H9 (cell line): ENCODE data around the gene EFCAB6. TPM values are rescaled to one million over a fixed set of nuclear protein-coding genes. Genes with fewer than 3 reads are reported as not detected.

Source experiments
- DNase-seq: peaks from one replicate; pipeline ENCODE4 v3.0.0-alpha.2; 2017
- H2AFZ ChIP-seq: one replicate; pipeline ENCODE4 v1.6.1; 2013; ENCODE audit warnings: mild to moderate bottlenecking, low read length, control low read depth, moderate library complexity
- H2AK5ac ChIP-seq: 2 replicates; pipeline ENCODE4 v1.6.1; 2013; ENCODE audit warnings: low read length, control low read depth, mixed read lengths; ENCODE audit not compliant: insufficient read length
- H2BK120ac ChIP-seq: one replicate; pipeline ENCODE4 v1.6.1; 2013; ENCODE audit warnings: low read depth, mild to moderate bottlenecking, low read length, control low read depth, inconsistent platforms; ENCODE audit not compliant: poor library complexity, severe bottlenecking
- H2BK12ac ChIP-seq: 2 replicates; pipeline ENCODE4 v1.6.1; 2013; ENCODE audit warnings: low read length, control low read depth, mixed read lengths, low read depth; ENCODE audit not compliant: insufficient read length
- H2BK15ac ChIP-seq: 2 replicates; pipeline ENCODE4 v1.6.1; 2013; ENCODE audit warnings: low read depth, low read length, control low read depth
- H2BK20ac ChIP-seq: one replicate; pipeline ENCODE4 v1.6.1; 2013; ENCODE audit warnings: low read depth, mild to moderate bottlenecking, low read length, control low read depth, inconsistent platforms; ENCODE audit not compliant: poor library complexity, severe bottlenecking
- H2BK5ac ChIP-seq: 2 replicates; pipeline ENCODE4 v1.6.1; 2013; ENCODE audit warnings: low read length, control low read depth, mixed read lengths; ENCODE audit not compliant: insufficient read length
- H3K14ac ChIP-seq: 2 replicates; pipeline ENCODE4 v1.6.1; 2013; ENCODE audit warnings: low read length, control low read depth; ENCODE audit not compliant: insufficient read depth
- H3K18ac ChIP-seq: 2 replicates; pipeline ENCODE4 v1.6.1; 2013; ENCODE audit warnings: low read depth, mild to moderate bottlenecking, mixed read lengths, low read length, control low read depth; ENCODE audit not compliant: insufficient read length
- H3K23ac ChIP-seq: 2 replicates; pipeline ENCODE4 v1.6.1; 2013; ENCODE audit warnings: low read length, control low read depth, mixed read lengths, low read depth; ENCODE audit not compliant: insufficient read length
- H3K23me2 ChIP-seq: 2 replicates; pipeline ENCODE4 v1.6.1; 2013; ENCODE audit warnings: low read depth, mild to moderate bottlenecking, mixed read lengths, low read length, control low read depth; ENCODE audit not compliant: insufficient read length, poor library complexity, severe bottlenecking
- H3K27ac ChIP-seq: 2 replicates; pipeline ENCODE4 v1.5.1; 2013; ENCODE audit warnings: low read length, control low read depth, mixed read lengths, low read depth; ENCODE audit not compliant: insufficient read length
- H3K27me3 ChIP-seq: 2 replicates; pipeline ENCODE4 v1.6.1; 2013; ENCODE audit warnings: low read length, control low read depth, inconsistent platforms; ENCODE audit not compliant: insufficient read depth
- H3K4ac ChIP-seq: 2 replicates; pipeline ENCODE4 v1.6.1; 2013; ENCODE audit warnings: low read depth, mild to moderate bottlenecking, control low read depth, inconsistent platforms, low read length, moderate library complexity
- H3K4me1 ChIP-seq: 2 replicates; pipeline ENCODE4 v1.6.1; 2013; ENCODE audit warnings: low read length, control low read depth, inconsistent platforms; ENCODE audit not compliant: insufficient read depth
- H3K4me2 ChIP-seq: 2 replicates; pipeline ENCODE4 v1.6.1; 2013; ENCODE audit warnings: low read length, control low read depth, mixed read lengths; ENCODE audit not compliant: insufficient read length, insufficient read depth
- H3K56ac ChIP-seq: 2 replicates; pipeline ENCODE4 v1.6.1; 2013; ENCODE audit warnings: low read depth, mild to moderate bottlenecking, mixed read lengths, low read length, control low read depth; ENCODE audit not compliant: insufficient read length
- H3K79me1 ChIP-seq: 2 replicates; pipeline ENCODE4 v1.6.1; 2013; ENCODE audit warnings: low read depth, mild to moderate bottlenecking, moderate library complexity, low read length, control low read depth, inconsistent platforms; ENCODE audit not compliant: insufficient read depth, poor library complexity, severe bottlenecking
- H3K79me2 ChIP-seq: 2 replicates; pipeline ENCODE4 v1.6.1; 2013; ENCODE audit warnings: low read length, control low read depth, inconsistent platforms; ENCODE audit not compliant: insufficient read depth
- H3K9ac ChIP-seq: 2 replicates; pipeline ENCODE4 v1.6.1; 2013; ENCODE audit warnings: low read length, control low read depth, mixed read lengths; ENCODE audit not compliant: insufficient read length; ENCODE audit errors: extremely low read depth
- H3K9me3 ChIP-seq: one replicate; pipeline ENCODE4 v1.6.1; 2013; ENCODE audit warnings: low read depth, low read length, inconsistent platforms; ENCODE audit not compliant: control insufficient read depth
- H3T11ph ChIP-seq: one replicate; pipeline ENCODE4 v1.6.1; 2013; ENCODE audit warnings: mild to moderate bottlenecking, low read length, control low read depth, inconsistent platforms
- H4K20me1 ChIP-seq: one replicate; pipeline ENCODE4 v1.6.1; 2013; ENCODE audit not compliant: control insufficient read depth, insufficient read length, insufficient read depth
- H4K5ac ChIP-seq: 2 replicates; pipeline ENCODE4 v1.6.1; 2013; ENCODE audit warnings: low read depth, mild to moderate bottlenecking, mixed read lengths, low read length, control low read depth; ENCODE audit not compliant: insufficient read length
- H4K8ac ChIP-seq: replicated peaks from 2 replicates; pipeline ENCODE4 v1.6.1; 2013; ENCODE audit warnings: low read length, control low read depth, mixed read lengths, low read depth; ENCODE audit not compliant: insufficient read length
- H4K91ac ChIP-seq: 2 replicates; pipeline ENCODE4 v1.6.1; 2013; ENCODE audit warnings: low read depth, mild to moderate bottlenecking, moderate library complexity, mixed read lengths, low read length, control low read depth; ENCODE audit not compliant: insufficient read length
- H3K27ac Mint-ChIP-seq, 3 experiments: 2 replicates in 2 of 3; 3 replicates in 1 of 3; pipeline ENCODE4 v1.8.0; 2020 to 2021; ENCODE audit warnings: mixed read lengths in 3 of 3, mild to moderate bottlenecking in 1 of 3, moderate library complexity in 1 of 3
- H3K27me3 Mint-ChIP-seq: 2 replicates; pipeline ENCODE4 v1.8.0; 2021; ENCODE audit warnings: low read depth, mild to moderate bottlenecking, moderate library complexity, mixed read lengths
- H3K36me3 Mint-ChIP-seq, 3 experiments: 2 replicates in 2 of 3; 3 replicates in 1 of 3; pipeline ENCODE4 v1.8.0; 2020 to 2021; ENCODE audit warnings: low read depth in 3 of 3, mixed read lengths in 3 of 3; ENCODE audit not compliant: insufficient read depth in 1 of 3
- H3K4me1 Mint-ChIP-seq, 2 experiments: 2 replicates each; pipeline ENCODE4 v1.8.0; 2020; ENCODE audit warnings: mixed read lengths in 2 of 2
- H3K4me3 Mint-ChIP-seq, 2 experiments: 2 replicates in 1 of 2; 3 replicates in 1 of 2; pipeline ENCODE4 v1.8.0; 2020 to 2021; ENCODE audit warnings: mild to moderate bottlenecking in 2 of 2, mixed read lengths in 2 of 2, moderate library complexity in 1 of 2
- H3K9me3 Mint-ChIP-seq, 2 experiments: 2 replicates in 1 of 2; 3 replicates in 1 of 2; pipeline ENCODE4 v1.8.0; 2020; ENCODE audit warnings: mild to moderate bottlenecking in 2 of 2, mixed read lengths in 2 of 2, moderate library complexity in 1 of 2
- CTCF ChIP-seq: fragments of 200-600 bp; sonication (generic); conservative IDR thresholded peaks from 3 replicates; pipeline ENCODE4 v1.8.0; 2021; ENCODE audit warnings: antibody characterized with exemption, mild to moderate bottlenecking
- WGBS: extraction: QIAGEN DNeasy Blood & Tissue Kit; methylation state at CpG from one replicate; pipeline ENCODE4 v1.1.7; 2013; ENCODE audit warnings: missing lambda C conversion rate, low lambda C conversion rate, mixed read lengths; ENCODE audit not compliant: insufficient read length; ENCODE audit errors: extremely low coverage; 5-methylcytosine and 5-hydroxymethylcytosine counted together
- total RNA-seq: library from RNA; stranded (reverse); gene quantifications from 2 replicates; pipeline ENCODE4 v1.2.1, GENCODE V29; 2021

EFCAB6 gene
- total RNA-seq, 1 experiment from 2014 or later, result 0.31 TPM

GRCh38 chr22:43755011-43755410 lies 57.1 kb downstream of the EFCAB6 start:
- no peaks in the 10 kb centered on the region for H4K20me1 ChIP-seq
- H3K23me2 ChIP-seq, result no peaks in the 10 kb centered on the region
- no peak overlapping the region for H2AK5ac ChIP-seq
- no peak overlapping the region for H3K56ac ChIP-seq
- no peak overlapping the region for H3K4me2 ChIP-seq
- no peak overlapping the region for H4K8ac ChIP-seq
- no peak overlapping the region for H2BK5ac ChIP-seq
- no peak overlapping the region for H2BK15ac ChIP-seq
- no peak overlapping the region for H2BK20ac ChIP-seq
- H2BK120ac ChIP-seq, result no peak overlapping the region
- H2BK12ac ChIP-seq, result no peak overlapping the region
- no peak overlapping the region for H3K14ac ChIP-seq
- H3K79me1 ChIP-seq, result no peaks in the 10 kb centered on the region
- no CpG with 5 or more reads among the region's 2 CpGs for WGBS
- no peak overlapping the region for H3K4ac ChIP-seq
- no peaks in the 10 kb centered on the region for H3K9me3 ChIP-seq
- Mint-ChIP-seq H3K27ac (no peak overlapping the region), H3K9me3 (no peaks in the 10 kb centered on the region), H3K27me3 (peaks cover 11% of the 10 kb centered on the region), H3K36me3 (no peaks in the 10 kb centered on the region), H3K4me1 (peaks cover 16 to 17% of the 10 kb centered on the region in 2 experiments), H3K4me3 (no peak overlapping the region)
- no peaks in the 10 kb centered on the region for H3K27me3 ChIP-seq
- no peak for DNase-seq
- H3K4me1 ChIP-seq, result peaks cover 6% of the 10 kb centered on the region
- no peak overlapping the region for H2AFZ ChIP-seq
- H3K79me2 ChIP-seq, result no peaks in the 10 kb centered on the region
- no peak overlapping the region for H4K91ac ChIP-seq
- H3K18ac ChIP-seq, result no peak overlapping the region
- H4K5ac ChIP-seq, result no peak overlapping the region
- H3K9ac ChIP-seq, result no peak overlapping the region
- H3K23ac ChIP-seq, result no peak overlapping the region
- H3K27ac ChIP-seq, result no peak overlapping the region
- no peak overlapping the region for H3T11ph ChIP-seq
- TF ChIP-seq CTCF, result no peak
